HG03159 (cell line): ENCODE results near the gene TRERF1.

ENCODE experiments used
- ATAC-seq: cut with Tn5 transposase; IDR thresholded peaks from one replicate; pipeline ENCODE4 v1.9.1; 2021; ENCODE audit warnings: mild to moderate bottlenecking, moderate library complexity; ENCODE audit not compliant: unreplicated experiment

TRERF1 gene

GRCh38 chr6:42400886-42401612, 50.7 kb downstream of the TRERF1 start:
- no peak for ATAC-seq

- no peak for ATAC-seq
Observed at GRCh38 chr6:42400061-42400760, 51.5 kb downstream of the TRERF1 start.

DNA sequence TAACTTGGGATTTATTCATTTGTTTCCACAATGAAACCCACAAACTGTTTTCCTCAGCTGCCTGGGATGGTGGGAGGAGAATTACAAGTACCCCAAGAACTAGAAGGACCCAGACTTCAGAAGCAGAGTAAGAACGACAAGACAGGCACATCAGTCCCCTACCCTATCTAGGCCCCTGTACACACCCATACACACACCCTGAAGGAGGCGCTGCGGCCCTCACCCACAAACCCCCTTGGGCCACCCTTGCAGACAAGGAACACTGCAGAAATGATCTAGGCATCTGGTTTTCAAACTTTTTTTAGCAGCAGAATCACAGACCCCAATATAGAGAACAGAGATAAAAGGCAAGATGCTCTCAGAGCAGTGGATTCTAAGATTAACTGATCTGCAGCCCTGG, 55.0 kb downstream of the TRERF1 start:
- ATAC-seq = no peak

DNA sequence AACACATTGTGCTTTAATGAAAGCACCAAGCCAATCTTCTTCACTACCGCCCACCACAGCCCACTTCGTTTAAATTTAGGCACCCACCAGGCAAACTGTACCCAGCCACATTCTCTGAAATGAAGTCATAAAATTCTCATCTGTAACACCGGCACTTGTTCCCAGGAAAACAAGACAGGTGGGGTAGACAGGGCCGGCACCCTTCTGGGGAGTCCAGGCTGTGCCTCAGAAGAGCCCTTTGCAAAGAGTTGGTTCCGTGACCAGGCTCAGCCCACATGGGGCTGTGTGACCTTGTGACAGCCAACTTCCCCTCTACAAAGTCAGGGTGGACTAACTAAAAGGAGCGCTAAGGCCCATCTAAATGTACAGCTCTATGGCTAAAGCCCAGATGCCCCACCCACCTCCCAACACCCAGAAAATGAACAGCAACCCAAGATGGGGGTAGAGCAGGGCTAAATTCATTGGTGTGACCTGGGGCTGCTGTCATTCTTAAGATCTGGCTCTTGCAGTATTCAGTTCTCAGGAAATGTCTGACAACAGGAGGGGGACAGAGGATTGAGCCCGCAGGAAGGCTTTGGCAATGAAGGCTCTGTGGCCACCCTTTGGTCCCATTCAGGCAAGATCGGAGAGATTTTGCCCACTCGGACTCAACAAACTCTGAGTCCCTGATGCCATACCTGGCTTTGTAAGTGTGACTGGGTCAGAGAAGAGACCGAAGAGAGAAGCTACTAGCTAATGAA, 56.7 kb downstream of the TRERF1 start:
- ATAC-seq = no peak

DNA sequence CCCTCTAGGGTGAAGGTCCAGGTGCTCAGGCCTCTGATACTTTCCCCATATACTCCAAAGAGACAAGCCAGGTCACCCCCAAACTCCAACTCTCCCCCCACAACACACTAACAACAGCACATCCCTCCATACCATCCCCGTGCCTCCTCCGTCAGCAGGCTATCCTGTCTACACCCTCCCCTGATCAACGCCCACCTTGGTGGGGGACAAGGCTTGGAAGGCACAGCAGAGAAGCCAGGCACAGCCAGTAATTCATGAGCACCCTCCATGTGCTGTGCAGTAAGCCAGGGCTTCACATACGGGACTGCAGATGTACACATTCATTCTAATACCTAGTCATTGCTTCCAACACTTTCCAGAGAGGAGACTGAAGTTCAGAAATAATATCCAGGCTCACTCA, 57.6 kb downstream of the TRERF1 start:
- no peak for ATAC-seq

GRCh38 chr6:42393339-42393738, 58.4 kb downstream of the TRERF1 start:
- no peak for ATAC-seq

GRCh38 chr6:42392833-42393232, 58.9 kb downstream of the TRERF1 start:
- no peak for ATAC-seq

- ATAC-seq = no peak
Observed at GRCh38 chr6:42391441-42391840, 60.3 kb downstream of the TRERF1 start.

GRCh38 chr6:42390228-42390934, 61.3 kb downstream of the TRERF1 start:
- no peak for ATAC-seq

GRCh38 chr6:42389736-42390135, 62.0 kb downstream of the TRERF1 start:
- no peak for ATAC-seq

DNA sequence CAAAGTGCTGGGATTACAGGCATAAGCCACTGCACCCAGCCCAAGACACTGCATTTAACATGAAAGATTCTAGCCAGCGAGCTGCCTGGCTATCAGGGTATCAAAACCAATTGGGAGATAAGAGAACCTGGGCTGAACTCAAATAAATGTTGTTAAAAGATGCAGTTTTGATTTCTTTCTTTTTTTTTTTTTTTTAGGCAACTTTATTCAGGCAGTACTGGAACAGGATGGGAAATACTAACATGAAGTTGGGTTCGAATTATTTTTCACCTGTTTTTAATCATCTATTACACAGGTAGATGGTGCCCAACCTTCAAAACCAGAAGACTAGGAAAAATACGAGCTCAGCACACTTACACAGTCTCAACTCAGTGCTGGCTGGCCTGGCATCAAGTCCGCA, 63.7 kb downstream of the TRERF1 start:
- ATAC-seq = no peak

- no peak for ATAC-seq
Observed at GRCh38 chr6:42387336-42387735, 64.4 kb downstream of the TRERF1 start.

GRCh38 chr6:42385339-42385738, 66.4 kb downstream of the TRERF1 start:
- ATAC-seq = no peak

DNA sequence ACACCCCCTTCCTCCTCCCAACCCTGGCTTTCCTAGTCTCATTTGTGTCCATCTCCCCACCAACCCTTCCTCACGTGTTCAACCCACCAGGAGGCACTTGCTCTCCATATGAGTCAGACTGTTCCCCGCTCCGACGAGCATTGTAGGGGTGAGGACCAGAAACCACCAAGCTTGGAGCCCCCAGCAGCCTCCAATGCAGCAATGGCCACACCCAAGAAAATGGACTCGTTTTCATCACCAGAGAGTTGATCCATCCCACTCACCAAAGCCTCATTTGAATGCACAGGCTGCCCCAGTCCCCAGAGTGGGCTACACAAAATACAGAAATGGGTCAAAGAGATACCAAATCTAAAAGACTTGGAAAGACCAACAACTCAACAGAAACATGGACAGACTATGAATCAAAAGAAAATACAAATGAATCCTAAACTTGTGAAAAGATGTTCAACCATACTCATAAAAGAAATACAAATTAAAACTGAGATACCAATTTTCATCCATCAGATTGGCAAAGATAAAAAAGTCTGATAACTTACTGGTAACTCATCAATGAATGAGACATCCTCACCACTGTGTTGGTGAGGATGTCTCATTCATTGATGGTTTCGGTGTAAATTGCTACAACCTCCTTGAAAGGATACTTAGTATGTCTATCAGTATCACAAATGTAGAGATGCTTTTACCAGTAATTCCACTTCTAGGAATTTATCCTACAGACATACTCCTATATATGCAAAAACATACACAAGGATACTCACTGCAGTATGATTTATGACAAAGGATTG, 68.1 kb downstream of the TRERF1 start:
- ATAC-seq = no peak

GRCh38 chr6:42381850-42382249, 69.9 kb downstream of the TRERF1 start:
- no peak for ATAC-seq

- no peak for ATAC-seq
Observed at GRCh38 chr6:42380228-42380979, 71.3 kb downstream of the TRERF1 start.

GRCh38 chr6:42378536-42378935, 73.2 kb downstream of the TRERF1 start:
- ATAC-seq = no peak

GRCh38 chr6:42378125-42378524, 73.6 kb downstream of the TRERF1 start:
- ATAC-seq = no peak

GRCh38 chr6:42375007-42375635, 76.6 kb downstream of the TRERF1 start:
- no peak for ATAC-seq
